ENCODE data around the gene PRICKLE1. TPM values are rescaled to one million over a fixed set of nuclear protein-coding genes. Genes with fewer than 3 reads are reported as not detected.

PRICKLE1 gene
- total RNA-seq, 1 donor from 2014 or later = 4.5 TPM

GRCh38 chr12:42442888-42443287 lies 146.7 kb downstream of the PRICKLE1 start:
- CTCF ChIA-PET = no interaction called here
- POLR2A ChIA-PET = no interaction called here

GRCh38 chr12:42442311-42442759 lies 147.2 kb downstream of the PRICKLE1 start:
- no peak for TF ChIP-seq CTCF (IDR thresholded peaks at IDR 0.05)
- H3K27me3 Mint-ChIP-seq = no peaks in the 10 kb centered on the region
- peaks cover 69% of the 10 kb centered on the region for H3K36me3 Mint-ChIP-seq (ENCODE audit: low read depth)
- POLR2A ChIA-PET = no interaction called here
- H3K27ac Mint-ChIP-seq = no peak overlapping the region
- peaks cover 8% of the 10 kb centered on the region for H3K4me1 Mint-ChIP-seq
- CTCF ChIA-PET = no interaction called here
- H3K9me3 Mint-ChIP-seq = peaks cover 17% of the 10 kb centered on the region
- ATAC-seq (ENCODE audit: low read depth) (no peak), DNase-seq (no peak)
- intact Hi-C loops (cut with micrococcal nuclease) = no loop called here
- H3K4me3 Mint-ChIP-seq = no peak overlapping the region

More at GRCh38 chr12:42442888-42443287, 146.7 kb downstream of the PRICKLE1 start:
- Mint-ChIP-seq H3K4me1 (peaks cover 14% of the 10 kb centered on the region), H3K9me3 (peaks cover 17% of the 10 kb centered on the region), H3K4me3 (no peak overlapping the region), H3K36me3 (ENCODE audit: low read depth) (peaks cover 73% of the 10 kb centered on the region), H3K27me3 (no peaks in the 10 kb centered on the region), H3K27ac (no peak overlapping the region)
- DNase-seq (no peak), ATAC-seq (ENCODE audit: low read depth) (no peak)
- TF ChIP-seq CTCF (IDR thresholded peaks at IDR 0.05) = no peak
- intact Hi-C loops (cut with micrococcal nuclease) = no loop called here

GRCh38 chr12:42440608-42441007 lies 148.9 kb downstream of the PRICKLE1 start:
- ChIA-PET CTCF (no interaction called here), POLR2A (no interaction called here)
- no peak for ATAC-seq (ENCODE audit: low read depth)
- no peaks in the 10 kb centered on the region for H3K27me3 Mint-ChIP-seq
- peaks cover 17% of the 10 kb centered on the region for H3K9me3 Mint-ChIP-seq
- intact Hi-C loops (cut with micrococcal nuclease) = no loop called here
- TF ChIP-seq CTCF (IDR thresholded peaks at IDR 0.05) = no peak
- no peak for DNase-seq
- no peak overlapping the region for H3K27ac Mint-ChIP-seq
- H3K4me3 Mint-ChIP-seq = no peak overlapping the region
- no peaks in the 10 kb centered on the region for H3K4me1 Mint-ChIP-seq
- H3K36me3 Mint-ChIP-seq (ENCODE audit: low read depth) = peaks cover 64% of the 10 kb centered on the region

- no peak for ATAC-seq (ENCODE audit: low read depth)
Observed at GRCh38 chr12:42432517-42433140, 156.9 kb downstream of the PRICKLE1 start.

GRCh38 chr12:42428850-42429249 lies 160.7 kb downstream of the PRICKLE1 start:
- H3K4me3 Mint-ChIP-seq = no peak overlapping the region
- H3K36me3 Mint-ChIP-seq (ENCODE audit: low read depth) = peaks cover 52% of the 10 kb centered on the region
- no peaks in the 10 kb centered on the region for H3K9me3 Mint-ChIP-seq
- no peaks in the 10 kb centered on the region for H3K27me3 Mint-ChIP-seq
- ChIA-PET POLR2A (no interaction called here), CTCF (no interaction called here)
- H3K27ac Mint-ChIP-seq = no peak overlapping the region
- ATAC-seq (ENCODE audit: low read depth) (no peak), DNase-seq (no peak)
- intact Hi-C loops (cut with micrococcal nuclease) = no loop called here
- TF ChIP-seq CTCF (IDR thresholded peaks at IDR 0.05) = no peak
- no peaks in the 10 kb centered on the region for H3K4me1 Mint-ChIP-seq

More at GRCh38 chr12:42432517-42433140, 156.9 kb downstream of the PRICKLE1 start:
- Mint-ChIP-seq H3K4me3 (no peak overlapping the region), H3K9me3 (no peaks in the 10 kb centered on the region), H3K4me1 (no peaks in the 10 kb centered on the region), H3K27me3 (no peaks in the 10 kb centered on the region), H3K36me3 (ENCODE audit: low read depth) (peaks cover 46% of the 10 kb centered on the region), H3K27ac (no peak overlapping the region)
- ChIA-PET POLR2A (no interaction called here), CTCF (no interaction called here)
- no peak for TF ChIP-seq CTCF (IDR thresholded peaks at IDR 0.05)
- intact Hi-C loops (cut with micrococcal nuclease) = no loop called here
- DNase-seq = no peak
